B cell (primary cell): ENCODE data around the gene MME. TPM values are rescaled to one million over a fixed set of nuclear protein-coding genes. Genes with fewer than 3 reads are reported as not detected.

ENCODE experiments used
- ATAC-seq: fragments of 200-7000 bp; cut with Tn5 transposase; one replicate; pipeline ENCODE4 v1.10.0; 2021; ENCODE audit warnings: low read depth, mild to moderate bottlenecking, moderate number of reproducible peaks, moderate library complexity
- CTCF ChIA-PET: fragments of 350-600 bp; sonication (Branson Sonifier 250); formaldehyde crosslinking; loops from one replicate; lab custom pipeline; 2021; ENCODE audit warnings: antibody characterized with exemption, inconsistent platforms; lab: Charles Lee
- POLR2A ChIA-PET: fragments of 350-600 bp; sonication (Branson Sonifier 250); formaldehyde crosslinking; loops from one replicate; lab custom pipeline; 2021; ENCODE audit warnings: antibody characterized with exemption; lab: Charles Lee
- DNase-seq: peaks from one replicate; pipeline ENCODE4 v3.0.0; 2013
- H2AFZ ChIP-seq: 2 replicates; pipeline ENCODE4 v1.6.1; 2012; ENCODE audit warnings: mild to moderate bottlenecking, low read depth, low read length; ENCODE audit not compliant: insufficient read depth, poor library complexity, severe bottlenecking
- H3K27ac ChIP-seq, 2 donors: 1 replicate in 1 of 2; 2 replicates in 1 of 2; pipeline ENCODE4 v1.5.1; 2012 to 2013; ENCODE audit warnings: low read length in 2 of 2, mild to moderate bottlenecking in 2 of 2, moderate library complexity in 1 of 2
- H3K27me3 ChIP-seq, 4 experiments: fragments of 200-600 bp in 1 of 4; sonication (generic) in 1 of 4; replicated peaks in 1 of 4; 1 replicate in 2 of 4; 2 replicates in 2 of 4; pipeline versions ENCODE4 v1.6.1 to v1.7.0; 2013 to 2016; ENCODE audit warnings: low read length in 3 of 4, mild to moderate bottlenecking in 2 of 4, mixed read lengths in 1 of 4, moderate library complexity in 1 of 4; ENCODE audit not compliant: insufficient read depth in 4 of 4, control insufficient read depth in 3 of 4; ENCODE audit errors: control extremely low read depth in 1 of 4
- H3K36me3 ChIP-seq, 2 experiments: replicated peaks in 1 of 2; 1 replicate in 1 of 2; 2 replicates in 1 of 2; pipeline versions ENCODE4 v1.6.1 to v1.7.1; 2013; ENCODE audit warnings: low read length in 1 of 2; ENCODE audit not compliant: insufficient read depth in 2 of 2, control insufficient read depth in 1 of 2; ENCODE audit errors: control extremely low read depth in 1 of 2, extremely low read depth in 1 of 2
- H3K4me1 ChIP-seq, 2 donors: fragments of 200-600 bp in 1 of 2; sonication (generic) in 1 of 2; 1 replicate in 1 of 2; 2 replicates in 1 of 2; pipeline versions ENCODE4 v1.5.1 to v1.6.1; 2013 to 2017; ENCODE audit warnings: low read length in 2 of 2; ENCODE audit not compliant: control insufficient read depth in 2 of 2, insufficient read depth in 2 of 2
- H3K4me2 ChIP-seq: replicated peaks from 2 replicates; pipeline ENCODE3; 2012; ENCODE audit warnings: mild to moderate bottlenecking, low read depth, low read length; ENCODE audit not compliant: poor library complexity, severe bottlenecking
- H3K4me3 ChIP-seq, 5 experiments: fragments of 200-600 bp in 1 of 5; sonication (generic) in 1 of 5; 1 replicate in 3 of 5; 2 replicates in 2 of 5; pipeline versions ENCODE4 v1.5.1 to v1.7.0; 2011 to 2016; ENCODE audit warnings: low read length in 4 of 5, mild to moderate bottlenecking in 4 of 5, low read depth in 2 of 5, control low read depth in 1 of 5, moderate library complexity in 1 of 5; ENCODE audit not compliant: insufficient read depth in 1 of 5; ENCODE audit errors: control extremely low read depth in 1 of 5, extremely low read depth in 1 of 5
- H3K79me2 ChIP-seq: fragments of 200-600 bp; sonication (generic); one replicate; pipeline ENCODE4 v1.6.0; 2016; ENCODE audit warnings: low read length; ENCODE audit not compliant: control insufficient read depth, insufficient read depth
- H3K9ac ChIP-seq: fragments of 200-600 bp; sonication (generic); 2 replicates; pipeline ENCODE4 v1.6.1; 2017; ENCODE audit warnings: mild to moderate bottlenecking, low read length, moderate library complexity
- H3K9me3 ChIP-seq, 3 donors: one replicate each; pipeline versions ENCODE4 v1.6.1 to v1.7.1; 2013; ENCODE audit warnings: low read length in 2 of 3; ENCODE audit not compliant: control insufficient read depth in 2 of 3, insufficient read depth in 1 of 3; ENCODE audit errors: control extremely low read depth in 1 of 3
- H4K20me1 ChIP-seq: 2 replicates; pipeline ENCODE4 v1.6.0; 2012; ENCODE audit warnings: mild to moderate bottlenecking, low read length; ENCODE audit not compliant: insufficient read depth, control insufficient read depth, poor library complexity, severe bottlenecking
- H3K27ac Mint-ChIP-seq: one replicate; pipeline ENCODE4 v1.8.0; 2021; ENCODE audit warnings: mixed read lengths
- H3K27me3 Mint-ChIP-seq: one replicate; pipeline ENCODE4 v1.8.0; 2021; ENCODE audit warnings: mixed read lengths
- H3K4me1 Mint-ChIP-seq: one replicate; pipeline ENCODE4 v1.8.0; 2021; ENCODE audit warnings: mixed read lengths
- H3K4me3 Mint-ChIP-seq: one replicate; pipeline ENCODE4 v1.8.0; 2021; ENCODE audit warnings: mixed read lengths
- H3K9me3 Mint-ChIP-seq: one replicate; pipeline ENCODE4 v1.8.0; 2022; ENCODE audit warnings: mixed read lengths; ENCODE audit not compliant: insufficient read depth
- CTCF ChIP-seq: fragments of 200-600 bp; IDR thresholded peaks from one replicate; pipeline ENCODE4 v1.8.0; 2022; ENCODE audit warnings: antibody characterized with exemption, mild to moderate bottlenecking
- EZH2 ChIP-seq: IDR thresholded peaks from 2 replicates; pipeline ENCODE4 v1.6.1; 2012; ENCODE audit warnings: borderline replicate concordance, low read depth, mild to moderate bottlenecking, moderate library complexity, low read length; ENCODE audit not compliant: insufficient read depth, poor library complexity, severe bottlenecking
- WGBS: methylation state at CpG from one replicate; pipeline ENCODE4 v1.1.5; 2013; ENCODE audit warnings: missing lambda C conversion rate; ENCODE audit not compliant: insufficient coverage; 5-methylcytosine and 5-hydroxymethylcytosine counted together
- intact Hi-C: fragments of 100-400 bp; cut with micrococcal nuclease; formaldehyde crosslinking; loops from one replicate; pipeline ENCODE4 v1.10.0; 2022
- polyA plus RNA-seq: library from polyadenylated mRNA; depleted of rRNA; stranded (reverse); fragments of >200 nt; gene quantifications from 2 replicates; pipeline ENCODE4 v1.2.3, GENCODE V29; 2012
- total RNA-seq, 2 donors: library from RNA; stranded (reverse); fragments of 120-200 nt in 1 of 2; gene quantifications; 1 replicate in 1 of 2; 2 replicates in 1 of 2; pipeline versions ENCODE4 v1.2.3 to v1.2.4, GENCODE V29; 2013 to 2022

Gene MME
- total and polyA plus RNA-seq, 2 donors (not counting 1 experiment from before 2014, with no cell fraction given) = 0.88 to 11.2 TPM

GRCh38 chr3:155086051-155086450 lies 5.9 kb downstream of the MME start:
- 95% methylated on average over 1 of the region's 1 CpG for WGBS
- no peak overlapping the region for H3K27ac Mint-ChIP-seq
- no peaks in the 10 kb centered on the region for H3K9me3 Mint-ChIP-seq
- TF ChIP-seq CTCF = no peak
- TF ChIP-seq EZH2 = no peak
- no peak for DNase-seq
- no peaks in the 10 kb centered on the region for H4K20me1 ChIP-seq
- CTCF ChIA-PET = no interaction called here
- ATAC-seq = no peak
- no peak overlapping the region for H3K4me3 Mint-ChIP-seq
- no peaks in the 10 kb centered on the region for H3K4me1 Mint-ChIP-seq
- no peaks in the 10 kb centered on the region for H3K4me1 ChIP-seq
- no peaks in the 10 kb centered on the region for H3K79me2 ChIP-seq
- H3K36me3 ChIP-seq = no peaks in the 10 kb centered on the region
- no peak overlapping the region for H3K9ac ChIP-seq
- H2AFZ ChIP-seq = no peak overlapping the region
- H3K4me2 ChIP-seq = no peak overlapping the region
- no peaks in the 10 kb centered on the region for H3K27me3 ChIP-seq
- H3K4me3 ChIP-seq = no peak overlapping the region
- H3K9me3 ChIP-seq = no peaks in the 10 kb centered on the region
- intact Hi-C loops = no loop called here
- POLR2A ChIA-PET = no interaction called here
- no peaks in the 10 kb centered on the region for H3K27me3 Mint-ChIP-seq
- no peak overlapping the region for H3K27ac ChIP-seq

- ChIA-PET POLR2A (no interaction called here), CTCF (no interaction called here)
- H4K20me1 ChIP-seq = no peaks in the 10 kb centered on the region
- no peaks in the 10 kb centered on the region for H3K79me2 ChIP-seq
- peaks cover 3 to 4% of the 10 kb centered on the region in 2 donors for H3K4me1 ChIP-seq
- no CpG with 5 or more reads among the region's 2 CpGs for WGBS
- H3K27me3 ChIP-seq = no peaks in the 10 kb centered on the region
- H3K36me3 ChIP-seq = no peaks in the 10 kb centered on the region
- H3K9me3 ChIP-seq = no peaks in the 10 kb centered on the region
- intact Hi-C loops = no loop called here
- H3K27ac ChIP-seq = no peak overlapping the region
- Mint-ChIP-seq H3K9me3 (no peaks in the 10 kb centered on the region), H3K27ac (no peak overlapping the region), H3K27me3 (no peaks in the 10 kb centered on the region), H3K4me1 (peaks cover 4% of the 10 kb centered on the region), H3K4me3 (no peak overlapping the region)
- TF ChIP-seq CTCF (no peak), EZH2 (no peak)
- ATAC-seq (no peak), DNase-seq (no peak)
- no peak overlapping the region for H3K4me3 ChIP-seq
- H2AFZ ChIP-seq = no peak overlapping the region
- no peak overlapping the region for H3K9ac ChIP-seq
- no peak overlapping the region for H3K4me2 ChIP-seq
Observed at GRCh38 chr3:155088706-155089345, 8.7 kb downstream of the MME start.
